ENCODE measurements around the gene XRCC2.

- no peak for TF ChIP-seq EZH2 (IDR thresholded peaks at IDR 0.05; ENCODE audit: insufficient read depth, low read length)
- TF ChIP-seq, protein P1, sequence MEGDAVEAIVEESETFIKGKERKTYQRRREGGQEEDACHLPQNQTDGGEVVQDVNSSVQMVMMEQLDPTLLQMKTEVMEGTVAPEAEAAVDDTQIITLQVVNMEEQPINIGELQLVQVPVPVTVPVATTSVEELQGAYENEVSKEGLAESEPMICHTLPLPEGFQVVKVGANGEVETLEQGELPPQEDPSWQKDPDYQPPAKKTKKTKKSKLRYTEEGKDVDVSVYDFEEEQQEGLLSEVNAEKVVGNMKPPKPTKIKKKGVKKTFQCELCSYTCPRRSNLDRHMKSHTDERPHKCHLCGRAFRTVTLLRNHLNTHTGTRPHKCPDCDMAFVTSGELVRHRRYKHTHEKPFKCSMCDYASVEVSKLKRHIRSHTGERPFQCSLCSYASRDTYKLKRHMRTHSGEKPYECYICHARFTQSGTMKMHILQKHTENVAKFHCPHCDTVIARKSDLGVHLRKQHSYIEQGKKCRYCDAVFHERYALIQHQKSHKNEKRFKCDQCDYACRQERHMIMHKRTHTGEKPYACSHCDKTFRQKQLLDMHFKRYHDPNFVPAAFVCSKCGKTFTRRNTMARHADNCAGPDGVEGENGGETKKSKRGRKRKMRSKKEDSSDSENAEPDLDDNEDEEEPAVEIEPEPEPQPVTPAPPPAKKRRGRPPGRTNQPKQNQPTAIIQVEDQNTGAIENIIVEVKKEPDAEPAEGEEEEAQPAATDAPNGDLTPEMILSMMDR (IDR thresholded peaks at IDR 0.05; ENCODE audit: insufficient read depth, low read depth, low read length): no peak
Measured at GRCh38 chr7:152633504-152633903, 42.4 kb downstream of the XRCC2 start.

Data from astrocyte (in vitro differentiated cells and primary cell).